Mesothelial cell of epicardium (in vitro differentiated cells): ENCODE results near the gene BTBD8. TPM values are rescaled to one million over a fixed set of nuclear protein-coding genes. Genes with fewer than 3 reads are reported as not detected.

ENCODE experiments used
- DNase-seq, 2 experiments: peaks; one replicate each; pipeline ENCODE4 v3.0.0; 2021; ENCODE audit warnings: low spot score in 2 of 2; ENCODE audit not compliant: unreplicated experiment in 2 of 2
- H3K27ac Mint-ChIP-seq: 2 replicates; pipeline ENCODE4 v1.8.0; 2021; ENCODE audit warnings: mixed read lengths
- H3K27me3 Mint-ChIP-seq: 2 replicates; pipeline ENCODE4 v1.8.0; 2021; ENCODE audit warnings: low read depth, mixed read lengths
- H3K36me3 Mint-ChIP-seq: 2 replicates; pipeline ENCODE4 v1.8.0; 2021; ENCODE audit warnings: mixed read lengths
- H3K4me1 Mint-ChIP-seq: 2 replicates; pipeline ENCODE4 v1.8.0; 2021; ENCODE audit warnings: mixed read lengths
- H3K4me3 Mint-ChIP-seq: 2 replicates; pipeline ENCODE4 v1.8.0; 2021; ENCODE audit warnings: mild to moderate bottlenecking, moderate library complexity, mixed read lengths
- H3K9me3 Mint-ChIP-seq: 2 replicates; pipeline ENCODE4 v1.8.0; 2021; ENCODE audit warnings: mixed read lengths
- total RNA-seq: library from RNA; stranded (reverse); gene quantifications from 3 replicates; pipeline ENCODE4 v1.2.1, GENCODE V29; 2021
- TF ChIP-seq, protein P1 (sequence below): fragments of 200-600 bp; sonication (generic); IDR thresholded peaks from one replicate; pipeline ENCODE4 v1.5.0; 2021; ENCODE audit warnings: antibody characterized with exemption; ENCODE audit not compliant: unreplicated experiment

The BTBD8 gene
- 6.6 to 8.7 TPM (median 8.4 TPM) in 3 replicates for total RNA-seq

DNA sequence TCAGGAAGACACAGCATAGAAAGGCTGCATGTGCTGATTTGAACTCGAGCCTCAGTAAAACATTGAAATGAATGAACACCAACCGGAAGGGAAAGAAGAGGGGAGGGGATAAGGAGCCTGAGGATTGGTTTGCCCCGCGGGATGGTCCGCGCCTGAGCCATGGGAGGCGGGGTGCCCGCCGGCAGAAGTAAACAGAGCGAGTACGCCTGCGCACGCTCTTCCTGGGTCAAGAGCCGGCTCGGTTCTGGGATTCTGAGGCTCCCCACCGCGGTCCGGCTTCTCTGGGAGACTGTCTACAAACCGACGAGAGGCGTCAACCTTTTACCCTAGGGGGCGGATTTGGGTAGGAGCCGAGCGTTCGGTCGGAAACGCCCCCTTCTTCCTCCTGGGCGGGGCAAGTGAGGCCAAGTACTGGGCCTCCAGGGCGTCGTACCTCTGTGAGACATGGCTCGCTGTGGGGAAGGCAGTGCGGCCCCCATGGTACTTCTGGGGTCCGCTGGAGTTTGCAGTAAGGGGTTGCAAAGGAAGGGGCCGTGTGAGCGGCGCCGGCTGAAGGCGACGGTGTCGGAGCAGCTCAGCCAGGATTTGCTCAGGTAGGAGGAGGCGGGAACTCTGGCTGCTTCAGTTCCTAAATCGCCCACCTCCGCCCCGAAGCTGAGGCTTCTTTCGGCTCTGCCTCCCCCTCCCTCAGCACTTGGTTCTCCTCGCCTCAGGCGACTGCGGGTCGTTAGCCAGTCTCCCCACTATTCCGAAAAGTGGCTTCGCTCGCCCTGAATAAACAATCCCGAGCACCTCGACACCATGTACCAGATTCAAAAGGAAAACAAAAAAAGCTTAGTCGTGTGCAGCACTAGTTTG lies at the start of gene BTBD8:
Gene BTBD8 (plus strand): TSS at position 218 of the 858 bp plus-strand sequence. CDS start 227 bp downstream, at position 445.
- TF ChIP-seq, protein P1, sequence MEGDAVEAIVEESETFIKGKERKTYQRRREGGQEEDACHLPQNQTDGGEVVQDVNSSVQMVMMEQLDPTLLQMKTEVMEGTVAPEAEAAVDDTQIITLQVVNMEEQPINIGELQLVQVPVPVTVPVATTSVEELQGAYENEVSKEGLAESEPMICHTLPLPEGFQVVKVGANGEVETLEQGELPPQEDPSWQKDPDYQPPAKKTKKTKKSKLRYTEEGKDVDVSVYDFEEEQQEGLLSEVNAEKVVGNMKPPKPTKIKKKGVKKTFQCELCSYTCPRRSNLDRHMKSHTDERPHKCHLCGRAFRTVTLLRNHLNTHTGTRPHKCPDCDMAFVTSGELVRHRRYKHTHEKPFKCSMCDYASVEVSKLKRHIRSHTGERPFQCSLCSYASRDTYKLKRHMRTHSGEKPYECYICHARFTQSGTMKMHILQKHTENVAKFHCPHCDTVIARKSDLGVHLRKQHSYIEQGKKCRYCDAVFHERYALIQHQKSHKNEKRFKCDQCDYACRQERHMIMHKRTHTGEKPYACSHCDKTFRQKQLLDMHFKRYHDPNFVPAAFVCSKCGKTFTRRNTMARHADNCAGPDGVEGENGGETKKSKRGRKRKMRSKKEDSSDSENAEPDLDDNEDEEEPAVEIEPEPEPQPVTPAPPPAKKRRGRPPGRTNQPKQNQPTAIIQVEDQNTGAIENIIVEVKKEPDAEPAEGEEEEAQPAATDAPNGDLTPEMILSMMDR = no peak

DNA sequence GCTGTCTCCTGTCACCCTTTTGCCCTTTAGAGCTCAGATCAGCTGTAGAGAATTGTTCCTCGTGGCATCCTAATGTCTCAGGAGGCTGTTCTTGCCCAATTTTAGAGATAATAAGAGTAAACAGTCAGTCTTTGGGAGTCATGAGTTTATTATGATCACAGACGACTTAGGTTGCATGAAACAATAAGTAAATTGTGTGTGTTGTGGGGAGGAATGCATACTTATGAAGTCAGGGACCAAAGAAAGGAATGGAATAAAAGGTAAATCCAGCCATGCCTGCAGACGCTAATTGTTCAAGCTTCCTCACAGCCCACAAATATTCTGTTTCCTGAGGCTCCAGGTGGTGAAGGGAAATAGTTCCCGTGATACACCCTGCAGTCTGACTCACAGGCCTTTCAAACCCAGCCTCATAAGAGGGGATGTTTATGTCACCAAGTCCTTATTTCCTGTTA lies 49.5 kb upstream of the BTBD8 start:
- Mint-ChIP-seq H3K27me3 (peaks cover 7% of the 10 kb centered on the region), H3K4me3 (peak overlapping the region; percentile 72), H3K27ac (peak overlapping the region; percentile 80), H3K4me1 (peaks cover 16% of the 10 kb centered on the region), H3K36me3 (peaks cover 7% of the 10 kb centered on the region), H3K9me3 (peaks cover 7% of the 10 kb centered on the region)
- TF ChIP-seq, protein P1 = no peak
- no peak for DNase-seq

More for the DNA sequence above, at the start of gene BTBD8:
- peaks cover 18% of the 10 kb centered on the region for H3K36me3 Mint-ChIP-seq
- H3K4me3 Mint-ChIP-seq = peak within 1 kb of the TSS; percentile 97
- no peaks in the 10 kb centered on the region for H3K27me3 Mint-ChIP-seq
- peak within 1 kb of the TSS; percentile 88 for H3K27ac Mint-ChIP-seq
- H3K9me3 Mint-ChIP-seq = peaks cover 20% of the 10 kb centered on the region
- peaks cover 2% of the 10 kb centered on the region for H3K4me1 Mint-ChIP-seq
- peak; percentile 45 to 72 for DNase-seq

- H3K4me3 Mint-ChIP-seq = no peak overlapping the region
These were observed 48.6 kb upstream of the BTBD8 start for GRCh38 chr1:92031281-92032110.

DNA sequence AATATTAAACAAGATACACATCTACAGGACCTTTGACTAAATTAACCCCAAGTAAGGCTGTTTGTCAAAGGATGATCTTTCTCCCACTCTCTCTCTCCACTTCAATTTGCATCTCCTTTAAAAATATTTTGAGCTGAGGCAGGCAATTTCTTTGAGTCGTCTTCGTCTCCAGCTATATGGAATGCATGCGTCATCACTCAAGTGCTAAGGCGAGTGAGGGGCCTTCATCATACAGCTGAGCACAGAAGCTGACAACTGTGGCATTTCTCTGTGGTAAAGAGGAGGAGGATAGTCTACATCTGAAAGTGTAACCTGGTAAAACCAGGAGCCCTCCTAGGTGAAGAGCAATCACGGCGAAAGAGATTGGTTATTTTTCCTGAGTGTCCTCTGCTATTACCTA lies 42.7 kb upstream of the BTBD8 start:
- no peak overlapping the region for H3K27ac Mint-ChIP-seq

More at GRCh38 chr1:92031281-92032110, 48.6 kb upstream of the BTBD8 start:
- Mint-ChIP-seq H3K36me3 (peaks cover 7% of the 10 kb centered on the region), H3K4me1 (peaks cover 16% of the 10 kb centered on the region), H3K9me3 (peaks cover 7% of the 10 kb centered on the region), H3K27me3 (peaks cover 7% of the 10 kb centered on the region), H3K27ac (no peak overlapping the region)
- TF ChIP-seq, protein P1 = no peak
- DNase-seq = no peak

GRCh38 chr1:92038695-92039346 lies 41.3 kb upstream of the BTBD8 start:
- peaks cover 8% of the 10 kb centered on the region for H3K4me1 Mint-ChIP-seq
- DNase-seq = no peak
- no peak overlapping the region for H3K27ac Mint-ChIP-seq
- TF ChIP-seq, protein P1 = no peak
- H3K27me3 Mint-ChIP-seq = no peaks in the 10 kb centered on the region
- H3K36me3 Mint-ChIP-seq = no peaks in the 10 kb centered on the region
- no peaks in the 10 kb centered on the region for H3K9me3 Mint-ChIP-seq
- H3K4me3 Mint-ChIP-seq = no peak overlapping the region

More for the DNA sequence above, 42.7 kb upstream of the BTBD8 start:
- H3K9me3 Mint-ChIP-seq = no peaks in the 10 kb centered on the region
- H3K4me1 Mint-ChIP-seq = peaks cover 8% of the 10 kb centered on the region
- no peaks in the 10 kb centered on the region for H3K36me3 Mint-ChIP-seq
- no peak overlapping the region for H3K4me3 Mint-ChIP-seq
- TF ChIP-seq, protein P1 = no peak
- H3K27me3 Mint-ChIP-seq = no peaks in the 10 kb centered on the region
- DNase-seq = no peak
